Myocyte (in vitro differentiated cells): ENCODE results near the gene OLFML2B. TPM values are rescaled to one million over a fixed set of nuclear protein-coding genes. Genes with fewer than 3 reads are reported as not detected.
"Not testable (repeated sequence)": the region's sequence is repeated elsewhere in the genome, so short reads cannot be mapped to it uniquely, and the experiment has no call there.

ENCODE experiments used
- DNase-seq: peaks from one replicate; pipeline ENCODE4 v3.0.0-alpha.2; 2012; ENCODE audit warnings: low read depth
- polyA plus RNA-seq: library from polyadenylated mRNA; unstranded; fragments of >200 nt; gene quantifications from one replicate; pipeline ENCODE4 v1.2.1, GENCODE V29; 2012; ENCODE audit warnings: missing spikeins
- total RNA-seq: library from RNA; depleted of rRNA; stranded (reverse); fragments of >200 nt; gene quantifications from 2 replicates; pipeline ENCODE4 v1.2.3, GENCODE V29; 2014

The OLFML2B gene
- total RNA-seq: 139 and 216 TPM in 2 replicates
- 96.3 TPM for polyA plus RNA-seq

GRCh38 chr1:162023547-162024501 is at the start of gene OLFML2B:
Gene OLFML2B (minus strand): TSS chr1:162023869. CDS start chr1:162023430, 439 bp downstream.
- peak; percentile 87 for DNase-seq

DNA sequence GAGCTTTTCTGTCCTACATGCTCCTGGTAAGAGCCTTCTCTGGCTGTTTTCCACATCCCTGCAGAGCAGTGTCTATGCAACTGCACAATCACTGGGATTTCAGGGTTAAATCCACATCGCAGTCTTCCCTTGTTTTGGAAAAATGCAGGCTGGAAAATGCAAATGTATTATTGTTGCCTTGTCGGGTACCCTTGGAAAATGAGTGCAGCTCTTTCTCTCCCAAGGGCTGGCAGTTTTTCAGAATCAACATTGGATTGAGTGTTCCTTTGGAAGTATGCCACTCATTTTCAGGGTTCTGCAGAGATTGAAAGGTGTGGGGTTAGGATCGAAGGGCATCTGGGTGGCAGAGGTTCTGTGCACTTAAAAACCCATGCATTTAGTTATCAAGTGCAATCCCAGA is 49.1 kb upstream of the OLFML2B start:
- no peak for DNase-seq

DNA sequence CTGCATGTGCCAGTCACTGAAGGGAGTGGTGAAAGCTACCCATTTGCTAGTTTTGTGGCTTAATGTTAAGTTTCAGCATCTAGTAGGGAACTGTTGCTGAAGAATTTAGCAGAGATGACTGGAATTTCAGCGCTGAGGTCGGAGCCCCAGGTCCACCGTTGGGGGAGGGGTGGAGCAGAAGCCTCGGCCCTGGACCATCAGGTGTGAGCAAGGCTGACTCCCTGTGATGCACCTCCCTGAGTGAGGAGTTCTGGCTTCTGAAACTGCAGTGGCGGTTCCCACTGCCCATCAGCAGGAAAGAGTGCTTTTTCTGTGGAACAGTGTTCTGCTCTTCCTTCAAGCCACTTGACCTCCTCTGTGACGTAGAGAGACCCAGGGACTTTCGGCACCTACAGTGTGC is 47.2 kb upstream of the OLFML2B start:
- DNase-seq: no peak

DNA sequence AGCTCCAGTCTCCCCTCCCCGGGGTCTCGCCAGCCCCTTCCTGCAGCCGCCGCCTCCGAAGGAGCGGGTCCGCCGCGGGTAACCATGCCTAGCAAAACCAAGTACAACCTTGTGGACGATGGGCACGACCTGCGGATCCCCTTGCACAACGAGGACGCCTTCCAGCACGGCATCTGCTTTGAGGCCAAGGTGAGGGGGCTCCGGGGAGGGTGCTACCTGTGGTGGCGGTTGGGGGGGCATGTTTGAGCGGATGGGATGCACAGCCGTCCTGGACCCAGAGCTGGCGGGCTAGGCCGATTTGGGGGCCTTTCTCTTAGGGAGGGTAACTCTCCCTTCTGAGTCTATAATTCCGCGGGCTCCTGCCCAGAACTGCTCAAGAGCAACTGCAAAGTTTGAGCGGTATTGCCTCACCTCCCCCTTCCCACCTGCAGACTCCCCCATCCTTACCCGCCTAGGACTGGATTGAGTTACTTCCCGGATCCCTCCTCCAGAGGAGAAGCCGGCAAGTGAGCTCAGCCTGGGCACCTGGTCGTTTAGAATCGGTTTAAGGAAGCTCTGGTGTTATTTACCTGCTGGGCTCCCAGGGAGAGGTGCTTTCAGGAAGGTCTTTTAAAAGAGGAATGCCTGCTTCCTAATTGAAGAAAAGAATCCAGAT is 46.6 kb upstream of the OLFML2B start:
- no peak for DNase-seq

- DNase-seq: peak; percentile 75
Measured at GRCh38 chr1:162069334-162070093, 45.8 kb upstream of the OLFML2B start, which contains the start of gene NOS1AP. Gene NOS1AP (plus strand): TSS chr1:162069691. CDS start chr1:162070178, 487 bp downstream.

DNA sequence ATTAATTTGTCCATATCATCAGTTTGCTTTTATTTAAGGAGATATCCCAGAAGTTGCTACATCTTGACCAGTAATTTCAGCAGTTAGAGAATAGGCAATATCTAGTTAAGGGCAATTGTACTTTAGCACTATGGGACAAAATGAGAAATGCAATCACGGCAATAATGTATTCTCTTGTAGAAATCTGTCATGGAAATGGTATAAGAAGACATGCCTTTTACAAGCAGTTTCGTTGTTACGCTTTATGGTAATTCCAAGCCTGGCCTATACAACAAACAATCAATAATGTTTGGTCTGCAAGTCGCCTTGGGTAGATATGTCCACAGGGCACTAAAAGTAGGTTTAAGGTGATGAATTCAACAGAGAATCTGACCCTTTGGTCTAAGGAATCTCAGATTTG is 44.6 kb upstream of the OLFML2B start:
- no peak for DNase-seq

GRCh38 chr1:162067466-162067865 is 43.8 kb upstream of the OLFML2B start:
- DNase-seq: no peak

DNA sequence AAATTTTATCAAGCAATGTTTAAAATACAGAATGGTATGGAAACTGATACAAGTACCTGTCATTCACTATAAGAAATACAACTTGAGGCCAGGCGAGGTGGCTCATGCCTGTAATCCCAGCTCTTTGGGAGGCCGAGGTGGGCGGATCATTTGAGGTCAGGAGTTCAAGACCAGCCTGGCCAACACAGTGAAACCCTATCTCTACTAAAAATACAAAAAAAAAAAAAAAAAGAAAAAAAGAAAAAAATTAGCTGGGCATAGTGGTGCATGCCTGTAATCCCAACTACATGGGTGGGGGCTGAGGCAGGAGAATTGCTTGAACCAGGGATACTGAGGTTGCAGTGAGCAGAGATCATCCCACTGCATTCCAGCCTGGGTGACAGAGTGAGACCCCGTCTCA is 43.2 kb upstream of the OLFML2B start:
- DNase-seq: not testable (repeated sequence)

DNA sequence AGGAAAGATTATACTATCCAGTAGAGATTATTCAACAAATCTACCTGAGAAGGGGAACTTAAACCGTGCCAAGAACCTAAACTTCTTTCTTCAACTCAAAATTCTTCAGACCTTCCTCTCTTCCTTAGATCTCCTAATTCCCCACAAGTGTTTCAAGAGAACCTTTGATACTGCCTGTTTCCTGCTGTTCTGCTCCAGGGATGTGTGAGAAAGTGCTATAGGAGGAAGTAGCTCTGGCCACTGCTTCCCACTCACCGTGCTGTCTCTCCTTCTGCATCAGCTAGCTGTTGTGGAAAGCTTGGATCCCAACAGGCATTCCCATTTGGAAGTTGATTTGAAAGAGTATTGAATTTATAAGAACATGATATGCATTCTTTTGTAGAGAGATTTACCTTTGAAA is 41.3 kb upstream of the OLFML2B start:
- DNase-seq: no peak

- DNase-seq: no peak
Measured at GRCh38 chr1:162062542-162063015, 38.9 kb upstream of the OLFML2B start.

DNA sequence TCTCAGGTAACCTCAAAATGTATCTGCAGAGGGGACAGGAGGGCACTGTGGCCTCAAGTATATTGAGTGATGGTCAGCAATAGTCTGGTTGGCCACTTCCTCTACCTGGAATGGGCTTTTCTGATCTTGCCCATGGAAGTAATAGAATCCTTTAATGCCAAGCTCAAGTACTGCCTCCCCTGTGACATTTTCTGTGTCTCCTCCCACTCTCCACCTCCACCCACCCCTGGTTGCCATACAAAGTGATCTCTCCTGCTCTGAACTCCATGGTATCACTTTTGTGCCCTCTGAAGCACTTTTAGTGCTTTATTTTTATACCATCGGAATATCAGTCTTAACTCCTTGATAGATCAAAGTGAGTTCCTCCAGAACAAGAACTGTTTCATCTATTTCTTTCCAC is 36.6 kb upstream of the OLFML2B start:
- DNase-seq: no peak

- no peak for DNase-seq
Measured at GRCh38 chr1:162059721-162060120, 36.1 kb upstream of the OLFML2B start.

DNA sequence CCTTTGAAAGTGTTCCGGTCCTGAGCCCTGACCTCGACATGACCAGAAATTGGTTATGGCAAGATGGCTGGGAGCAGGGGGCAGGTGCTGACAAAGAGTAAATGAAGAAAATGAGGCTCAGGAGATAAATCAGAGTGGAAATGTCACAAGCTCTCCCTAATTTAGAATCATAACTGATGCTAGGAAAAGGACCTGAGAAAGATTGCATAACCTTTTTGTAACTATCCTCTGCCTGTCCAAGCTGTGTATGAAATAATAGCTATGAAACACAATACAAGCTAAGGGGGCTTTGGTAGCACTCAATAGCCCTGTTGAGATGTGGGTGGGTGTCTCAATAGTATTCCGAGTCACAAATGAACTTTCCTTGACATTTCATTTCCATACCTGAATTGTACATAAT is 32.9 kb upstream of the OLFML2B start:
- DNase-seq: no peak

DNA sequence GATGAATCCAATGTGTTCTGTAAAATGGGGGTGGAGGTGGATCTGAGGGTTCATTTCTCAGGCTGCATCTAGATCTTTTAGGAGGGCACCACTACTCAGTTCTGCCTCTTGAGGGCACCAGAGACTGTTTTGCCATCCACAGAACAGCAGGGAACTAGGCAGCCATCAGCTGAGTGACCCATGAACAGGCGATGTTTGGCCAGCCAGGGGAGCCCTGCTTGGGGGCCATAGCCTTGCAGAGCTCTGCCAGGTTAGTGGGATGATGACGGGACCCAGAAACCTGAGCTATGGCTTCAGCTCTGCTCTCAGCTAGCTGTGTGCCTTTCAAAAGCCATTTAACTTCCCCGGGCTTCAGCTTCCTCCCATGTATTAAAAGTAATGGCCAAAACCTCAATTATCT is 32.4 kb upstream of the OLFML2B start:
- peak; percentile 80 for DNase-seq

DNA sequence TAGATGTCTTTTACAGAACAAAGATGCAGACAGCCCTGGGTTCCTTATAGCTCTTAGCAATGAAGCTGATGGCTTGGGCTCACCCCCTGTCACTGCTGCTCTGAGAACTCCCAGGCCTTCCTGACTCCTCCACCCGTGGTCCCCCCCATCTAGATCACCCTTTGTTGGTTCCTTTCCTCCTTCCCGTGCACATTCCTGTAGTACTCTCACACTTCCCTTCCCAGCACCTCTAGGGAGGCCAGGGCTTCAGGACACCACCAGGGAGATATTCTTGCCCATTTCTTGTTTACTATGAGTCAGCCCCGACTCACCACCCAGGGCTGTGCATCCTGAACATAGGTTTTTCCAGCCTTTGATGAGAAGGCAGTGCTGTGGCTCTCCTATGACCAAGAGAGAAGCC is 31.4 kb upstream of the OLFML2B start:
- DNase-seq: no peak

DNA sequence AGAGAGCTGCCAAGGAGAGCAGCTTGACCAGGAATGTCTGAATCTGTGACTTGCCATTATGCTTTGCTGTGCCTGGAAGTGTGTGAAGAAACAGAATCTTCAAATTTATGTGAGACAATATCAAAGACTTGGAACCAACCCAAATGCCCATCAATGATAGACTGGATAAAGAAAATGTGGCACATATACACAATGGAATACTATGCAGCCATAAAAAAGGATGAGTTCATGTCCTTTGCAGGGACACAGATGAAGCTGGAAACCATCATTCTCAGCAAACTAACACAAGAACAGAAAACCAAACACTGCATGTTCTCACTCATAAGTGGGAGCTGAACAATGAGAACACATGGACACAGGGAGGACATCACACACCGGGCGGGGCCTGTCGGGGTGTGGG is 30.3 kb upstream of the OLFML2B start:
- not testable (repeated sequence) for DNase-seq

DNA sequence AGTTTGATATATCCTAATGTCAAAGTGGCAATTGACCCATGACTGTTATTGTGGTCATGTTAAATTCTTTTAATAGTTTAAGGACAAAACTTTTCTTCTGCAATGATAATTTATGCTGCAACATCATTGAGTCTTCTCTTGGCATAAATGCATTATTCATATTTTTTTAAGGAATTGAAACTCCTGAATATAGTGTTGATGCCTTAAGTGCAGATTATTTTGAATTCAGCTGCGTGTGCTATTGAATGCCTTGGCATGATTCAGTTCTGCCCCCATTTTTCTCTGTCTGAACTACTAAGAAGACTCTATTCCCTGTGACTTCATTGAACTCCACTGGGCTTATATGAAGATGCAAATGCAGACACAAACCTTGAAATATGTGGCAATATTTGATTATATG is 23.3 kb upstream of the OLFML2B start:
- no peak for DNase-seq

- no peak for DNase-seq
Measured at GRCh38 chr1:162042361-162042760, 18.7 kb upstream of the OLFML2B start.

GRCh38 chr1:162040657-162041056 is 17.0 kb upstream of the OLFML2B start:
- no peak for DNase-seq

DNA sequence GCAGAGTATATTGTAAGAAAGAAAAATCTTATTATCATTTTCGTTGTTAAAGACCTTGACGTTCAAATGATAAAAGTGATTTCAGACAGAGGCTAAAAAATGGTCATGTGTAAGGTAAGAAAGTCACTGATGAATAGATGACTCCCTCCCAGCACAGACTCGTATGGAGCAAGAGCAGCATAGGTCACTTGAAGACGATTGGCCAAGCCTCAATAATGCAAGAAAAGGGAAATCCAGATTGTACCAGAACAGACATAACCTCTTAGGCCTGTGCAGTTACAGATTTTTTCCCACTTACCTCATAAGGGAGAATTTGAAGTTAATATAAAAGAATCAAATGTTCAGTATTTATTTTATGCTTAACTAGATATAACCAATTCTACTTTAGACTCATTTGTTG is 16.3 kb upstream of the OLFML2B start:
- DNase-seq: no peak

DNA sequence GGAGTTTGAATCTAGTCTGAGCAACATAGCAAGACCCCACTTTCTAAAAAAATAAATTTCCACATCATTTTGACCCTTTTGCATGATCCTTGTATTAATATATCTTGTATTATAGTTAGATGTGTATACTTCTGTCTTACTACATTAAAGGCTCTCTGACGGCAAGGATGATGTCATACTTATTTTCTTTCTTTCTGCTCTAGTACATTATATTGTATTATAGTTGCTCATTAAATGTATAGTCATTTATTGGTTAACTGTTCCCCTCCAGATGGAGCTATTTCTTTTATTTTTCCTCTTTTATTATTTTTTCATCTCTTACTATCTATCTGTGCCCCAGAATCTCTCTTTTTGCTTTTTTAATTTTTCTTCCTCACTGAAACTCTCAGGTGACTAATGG is 15.0 kb upstream of the OLFML2B start:
- no peak for DNase-seq

- DNase-seq: no peak
Measured at GRCh38 chr1:162036163-162036562, 12.5 kb upstream of the OLFML2B start.
